Activated T-cell treated with anti-CD3 and anti-CD28 coated beads, Interleukin-2, amount 50 U/mL, for 4 hours (primary cell): ENCODE data around the gene KLHDC10. TPM values are rescaled to one million over a fixed set of nuclear protein-coding genes. Genes with fewer than 3 reads are reported as not detected.
"Not testable (repeated sequence)": the region's sequence is repeated elsewhere in the genome, so short reads cannot be mapped to it uniquely, and the experiment has no call there.

Experiments used
- ATAC-seq, 2 donors: fragments of 200-7000 bp; cut with Tn5 transposase; one replicate each; pipeline ENCODE4 v1.10.0; 2021
- DNase-seq: peaks from one replicate; pipeline ENCODE4 v3.0.0-alpha.2; 2020
- H3K27me3 Mint-ChIP-seq: one replicate; pipeline ENCODE4 v1.8.0; 2021; ENCODE audit warnings: low read depth, mixed read lengths
- H3K36me3 Mint-ChIP-seq: one replicate; pipeline ENCODE4 v1.8.0; 2022; ENCODE audit warnings: mixed read lengths; ENCODE audit not compliant: insufficient read depth
- H3K4me1 Mint-ChIP-seq: one replicate; pipeline ENCODE4 v1.8.0; 2021; ENCODE audit warnings: low read depth, mixed read lengths
- H3K4me3 Mint-ChIP-seq: one replicate; pipeline ENCODE4 v1.8.0; 2021; ENCODE audit warnings: mild to moderate bottlenecking, moderate library complexity, mixed read lengths
- H3K9me3 Mint-ChIP-seq: one replicate; pipeline ENCODE4 v1.8.0; 2021; ENCODE audit warnings: mixed read lengths
- total RNA-seq, 3 donors: library from RNA; stranded (reverse); gene quantifications; one replicate each; pipeline ENCODE4 v1.2.1, GENCODE V29; 2021

The KLHDC10 gene
- total RNA-seq, 3 donors from 2014 or later, result 13.1 to 15.4 (median 14.9) TPM

GRCh38 chr7:130064580-130064926 lies 5.8 kb upstream of the KLHDC10 start:
- not testable (repeated sequence) for DNase-seq, H3K27me3 Mint-ChIP-seq, H3K4me3 Mint-ChIP-seq, ATAC-seq, H3K4me1 Mint-ChIP-seq, H3K9me3 Mint-ChIP-seq, H3K36me3 Mint-ChIP-seq

GRCh38 chr7:130065500-130066152 lies 4.7 kb upstream of the KLHDC10 start:
- no peak for ATAC-seq
- no peak overlapping the region for H3K4me3 Mint-ChIP-seq
- H3K4me1 Mint-ChIP-seq, result peaks cover 12% of the 10 kb centered on the region
- H3K9me3 Mint-ChIP-seq, result peaks cover 3% of the 10 kb centered on the region
- DNase-seq, result no peak
- no peaks in the 10 kb centered on the region for H3K36me3 Mint-ChIP-seq
- H3K27me3 Mint-ChIP-seq, result peaks cover 7% of the 10 kb centered on the region

- peaks cover 2% of the 10 kb centered on the region for H3K27me3 Mint-ChIP-seq
- peaks cover 3% of the 10 kb centered on the region for H3K9me3 Mint-ChIP-seq
- peak overlapping the region; percentile 93 for H3K4me3 Mint-ChIP-seq
- peaks cover 5% of the 10 kb centered on the region for H3K36me3 Mint-ChIP-seq
- ATAC-seq (no peak), DNase-seq (no peak)
- peaks cover 39% of the 10 kb centered on the region for H3K4me1 Mint-ChIP-seq
Observed at GRCh38 chr7:130069179-130069977, 956 bp upstream of the KLHDC10 start.

GRCh38 chr7:130070861-130071622 lies 708 bp downstream of the KLHDC10 start:
- peaks cover 3% of the 10 kb centered on the region for H3K9me3 Mint-ChIP-seq
- peaks cover 5% of the 10 kb centered on the region for H3K36me3 Mint-ChIP-seq
- no peak for DNase-seq
- H3K27me3 Mint-ChIP-seq, result peaks cover 2% of the 10 kb centered on the region
- H3K4me3 Mint-ChIP-seq, result peak overlapping the region; percentile 93
- peak in 1 of 2 donors; percentile 3 for ATAC-seq
- H3K4me1 Mint-ChIP-seq, result peaks cover 50% of the 10 kb centered on the region

- Mint-ChIP-seq H3K4me3 (peak overlapping the region; percentile 93), H3K36me3 (peaks cover 5% of the 10 kb centered on the region), H3K9me3 (peaks cover 3% of the 10 kb centered on the region), H3K27me3 (peaks cover 2% of the 10 kb centered on the region), H3K4me1 (peaks cover 54% of the 10 kb centered on the region)
- DNase-seq, result peak; percentile 45
- ATAC-seq, result peak; percentile 16 to 24
Observed at GRCh38 chr7:130071701-130072622, 1.6 kb downstream of the KLHDC10 start.

GRCh38 chr7:130079846-130080394 lies 9.6 kb downstream of the KLHDC10 start:
- Mint-ChIP-seq H3K36me3 (peaks cover 14% of the 10 kb centered on the region), H3K4me3 (no peak overlapping the region), H3K27me3 (no peaks in the 10 kb centered on the region), H3K4me1 (peaks cover 26% of the 10 kb centered on the region), H3K9me3 (no peaks in the 10 kb centered on the region)
- DNase-seq, result no peak
- no peak for ATAC-seq

GRCh38 chr7:130083497-130083896 lies 13.2 kb downstream of the KLHDC10 start:
- Mint-ChIP-seq H3K4me1 (peaks cover 21% of the 10 kb centered on the region), H3K36me3 (peaks cover 14% of the 10 kb centered on the region)
- not testable (repeated sequence) for H3K9me3 Mint-ChIP-seq, H3K27me3 Mint-ChIP-seq, H3K4me3 Mint-ChIP-seq, DNase-seq, ATAC-seq

GRCh38 chr7:130084037-130084875 lies 13.9 kb downstream of the KLHDC10 start:
- peaks cover 14% of the 10 kb centered on the region for H3K36me3 Mint-ChIP-seq
- DNase-seq (no peak), ATAC-seq (no peak)
- H3K4me1 Mint-ChIP-seq, result peaks cover 21% of the 10 kb centered on the region
- H3K4me3 Mint-ChIP-seq, result no peak overlapping the region
- H3K27me3 Mint-ChIP-seq, result no peaks in the 10 kb centered on the region
- no peaks in the 10 kb centered on the region for H3K9me3 Mint-ChIP-seq

- H3K4me3 Mint-ChIP-seq, ATAC-seq, H3K27me3 Mint-ChIP-seq, DNase-seq, H3K9me3 Mint-ChIP-seq: not testable (repeated sequence)
- peaks cover 14% of the 10 kb centered on the region for H3K36me3 Mint-ChIP-seq
- peaks cover 19% of the 10 kb centered on the region for H3K4me1 Mint-ChIP-seq
Observed at GRCh38 chr7:130085235-130085634, 14.9 kb downstream of the KLHDC10 start.

GRCh38 chr7:130086938-130087337 lies 16.6 kb downstream of the KLHDC10 start:
- H3K36me3 Mint-ChIP-seq, result peaks cover 14% of the 10 kb centered on the region
- H3K4me3 Mint-ChIP-seq, result no peak overlapping the region
- DNase-seq (no peak), ATAC-seq (no peak)
- no peaks in the 10 kb centered on the region for H3K27me3 Mint-ChIP-seq
- peaks cover 21% of the 10 kb centered on the region for H3K4me1 Mint-ChIP-seq
- H3K9me3 Mint-ChIP-seq, result no peaks in the 10 kb centered on the region

GRCh38 chr7:130087364-130087763 lies 17.0 kb downstream of the KLHDC10 start:
- no peak overlapping the region for H3K4me3 Mint-ChIP-seq
- peaks cover 14% of the 10 kb centered on the region for H3K36me3 Mint-ChIP-seq
- no peaks in the 10 kb centered on the region for H3K9me3 Mint-ChIP-seq
- ATAC-seq (no peak), DNase-seq (no peak)
- no peaks in the 10 kb centered on the region for H3K27me3 Mint-ChIP-seq
- peaks cover 22% of the 10 kb centered on the region for H3K4me1 Mint-ChIP-seq

GRCh38 chr7:130090745-130091532 lies 20.6 kb downstream of the KLHDC10 start:
- Mint-ChIP-seq H3K4me3 (no peak overlapping the region), H3K27me3 (no peaks in the 10 kb centered on the region), H3K4me1 (peaks cover 17% of the 10 kb centered on the region), H3K9me3 (no peaks in the 10 kb centered on the region), H3K36me3 (no peaks in the 10 kb centered on the region)
- peak in 1 of 2 donors; percentile 23 for ATAC-seq
- no peak for DNase-seq
